IPS-11a (cell line): ENCODE data around the gene RBM33.

Experiments
- H3K4me3 ChIP-seq: one replicate; pipeline ENCODE4 v1.5.1; 2013; ENCODE audit warnings: low read depth, low read length, control low read depth

Gene RBM33

DNA sequence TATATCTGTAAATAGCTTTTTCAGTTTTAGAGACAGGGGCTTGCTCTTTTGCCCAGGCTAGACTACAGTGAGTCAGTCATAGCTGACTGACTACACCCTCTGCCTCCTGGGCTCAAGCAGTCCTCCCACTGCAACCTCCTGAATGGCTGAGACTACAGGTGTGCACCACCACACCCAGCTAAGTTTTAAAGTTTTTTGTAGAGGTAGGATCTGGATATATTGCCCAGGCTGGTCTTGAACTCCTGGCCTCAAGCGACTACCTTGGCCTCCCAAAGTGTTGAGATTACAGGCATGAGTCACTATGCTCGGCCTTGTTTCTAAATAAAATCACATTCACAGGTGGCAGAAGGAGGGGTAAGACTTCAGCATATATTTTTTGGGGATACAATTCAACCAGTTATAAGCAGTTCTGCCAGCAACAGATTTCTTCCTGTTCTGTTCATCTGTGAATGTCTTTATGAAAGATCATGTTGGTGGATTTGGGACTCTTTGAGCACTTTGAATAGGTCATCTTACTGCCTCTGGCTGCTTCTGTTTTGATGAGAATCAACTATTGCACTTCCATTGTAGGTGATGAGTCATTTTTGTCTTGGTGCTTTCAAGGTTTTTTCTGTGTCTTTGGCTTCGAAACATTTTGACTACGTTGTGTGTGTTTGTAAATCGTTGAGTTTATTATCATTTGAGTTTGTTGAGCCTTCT, 15.7 kb downstream of the RBM33 start:
- no peak overlapping the region for H3K4me3 ChIP-seq

DNA sequence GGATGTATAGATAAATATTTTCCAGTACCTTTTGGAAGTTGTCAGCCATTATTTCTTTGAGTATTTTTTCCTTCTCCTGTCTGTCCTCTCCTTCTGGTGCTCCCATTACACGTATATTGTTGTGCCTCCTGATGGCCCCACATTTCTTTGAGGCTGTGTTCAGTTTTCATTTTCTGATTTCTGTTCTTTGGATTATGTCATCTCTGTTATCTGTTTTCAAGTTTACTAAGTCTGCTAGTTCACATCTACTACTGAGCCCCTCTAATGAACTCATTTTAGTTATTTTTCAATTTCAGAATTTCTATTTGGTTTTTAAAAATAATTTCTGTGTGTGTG, 16.3 kb downstream of the RBM33 start:
- H3K4me3 ChIP-seq: no peak overlapping the region

DNA sequence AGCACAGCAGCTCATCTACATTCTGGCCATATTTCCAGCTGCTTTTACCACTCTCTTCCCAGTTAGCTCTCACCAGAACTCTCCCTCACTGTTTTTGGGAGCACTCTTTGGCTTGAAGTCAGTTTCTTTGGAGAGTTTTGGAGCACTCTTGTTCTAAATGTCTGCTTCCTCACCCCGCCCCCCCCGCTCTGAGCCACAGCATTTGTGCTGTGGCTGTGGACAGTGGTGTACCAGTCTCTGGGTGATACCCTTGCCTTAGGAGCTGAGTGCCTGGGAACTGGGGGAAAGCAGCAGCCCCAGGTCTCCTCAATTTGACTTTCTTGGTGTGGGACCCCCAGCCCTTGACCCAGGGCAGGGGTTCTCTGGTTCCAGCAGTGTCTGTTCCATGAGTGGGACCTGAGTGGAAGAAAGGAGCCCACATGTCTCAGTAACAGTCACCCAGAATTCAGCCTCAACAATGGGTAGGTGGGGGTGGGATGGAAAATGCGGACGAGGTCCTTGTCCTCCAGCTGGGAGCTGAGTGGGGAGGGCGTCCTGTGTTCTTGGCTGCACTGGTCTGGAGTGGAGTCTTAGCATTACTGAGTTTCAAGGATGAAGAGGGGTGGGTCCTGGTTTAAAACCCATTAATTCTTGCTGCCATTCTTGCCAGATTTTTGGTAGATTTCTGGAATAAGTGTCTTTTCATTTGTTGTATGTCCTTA, 18.0 kb downstream of the RBM33 start:
- H3K4me3 ChIP-seq: no peak overlapping the region

DNA sequence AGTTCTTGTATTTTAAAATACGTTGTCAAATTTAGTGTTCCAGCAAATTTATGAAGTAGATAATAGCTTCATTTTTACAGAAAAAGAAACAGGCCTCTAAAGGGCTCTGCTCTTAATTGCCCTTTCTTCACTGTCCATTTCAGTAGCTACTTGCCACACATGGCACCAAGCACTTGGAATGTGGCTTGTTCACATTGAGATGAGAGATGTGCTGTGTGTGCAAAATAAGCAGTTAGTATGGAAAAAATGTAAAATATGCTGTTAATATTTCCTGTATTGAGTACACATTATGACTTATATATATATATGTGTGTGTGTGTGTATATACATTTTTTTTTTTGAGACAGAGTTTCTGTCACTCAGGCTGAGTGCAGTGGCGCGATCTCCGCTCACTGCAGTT, 19.5 kb downstream of the RBM33 start:
- H3K4me3 ChIP-seq: no peak overlapping the region

DNA sequence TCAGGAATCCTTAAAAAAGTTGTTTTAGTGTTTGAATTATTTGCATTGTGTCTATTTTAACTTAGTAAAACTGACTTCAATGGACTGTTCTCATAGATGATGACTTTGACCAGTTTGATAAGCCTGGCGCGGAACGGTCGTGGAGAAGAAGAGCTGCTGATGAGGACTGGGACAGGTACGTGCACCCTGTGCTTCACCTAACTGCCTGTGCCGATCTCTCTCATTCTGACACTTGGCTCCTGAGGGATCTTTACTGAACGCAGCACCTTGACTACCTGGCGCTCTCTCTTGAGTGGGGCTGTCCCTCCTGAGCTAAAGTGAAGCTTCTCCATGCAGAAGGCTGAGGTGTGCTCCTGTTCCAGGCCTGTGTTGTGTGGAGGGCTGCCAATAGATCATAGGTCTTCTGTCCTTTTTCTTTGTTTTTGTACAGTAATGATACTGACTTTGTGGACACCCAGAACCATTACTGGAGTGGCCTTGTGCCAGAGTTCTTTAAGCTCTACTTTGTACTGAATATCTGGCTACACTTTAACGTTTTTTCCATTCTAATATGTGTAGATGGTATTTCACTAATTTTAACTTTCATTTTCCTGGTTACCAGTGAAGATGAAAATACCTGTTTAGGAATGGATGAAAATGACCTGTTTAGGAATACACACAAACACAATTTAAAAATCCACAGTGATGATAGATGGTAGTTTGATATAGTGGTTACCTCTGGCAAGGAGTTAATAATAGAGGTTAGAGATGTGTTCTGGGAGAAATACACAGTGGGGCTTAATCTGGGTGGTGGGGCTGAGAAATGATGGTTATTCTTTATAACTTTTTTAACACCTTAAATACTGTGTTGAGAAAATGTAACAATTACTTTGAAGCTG, 20.9 kb downstream of the RBM33 start:
- no peak overlapping the region for H3K4me3 ChIP-seq

DNA sequence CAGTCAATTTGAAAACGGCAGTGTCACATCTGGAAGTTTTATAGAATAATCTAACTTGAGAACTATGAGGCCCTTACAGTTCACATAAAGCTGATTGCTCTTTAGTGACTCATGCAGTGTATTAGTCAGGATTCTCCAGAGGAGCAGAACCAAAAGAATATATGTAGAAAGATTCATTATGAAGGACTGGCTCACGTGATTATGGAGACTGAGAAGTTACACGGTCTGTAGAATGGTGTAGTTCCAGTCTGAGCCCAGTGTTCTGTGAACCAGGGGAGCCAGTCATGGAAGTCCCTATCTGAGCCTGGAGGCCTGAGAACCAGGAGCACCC, 21.5 kb downstream of the RBM33 start:
- no peak overlapping the region for H3K4me3 ChIP-seq

DNA sequence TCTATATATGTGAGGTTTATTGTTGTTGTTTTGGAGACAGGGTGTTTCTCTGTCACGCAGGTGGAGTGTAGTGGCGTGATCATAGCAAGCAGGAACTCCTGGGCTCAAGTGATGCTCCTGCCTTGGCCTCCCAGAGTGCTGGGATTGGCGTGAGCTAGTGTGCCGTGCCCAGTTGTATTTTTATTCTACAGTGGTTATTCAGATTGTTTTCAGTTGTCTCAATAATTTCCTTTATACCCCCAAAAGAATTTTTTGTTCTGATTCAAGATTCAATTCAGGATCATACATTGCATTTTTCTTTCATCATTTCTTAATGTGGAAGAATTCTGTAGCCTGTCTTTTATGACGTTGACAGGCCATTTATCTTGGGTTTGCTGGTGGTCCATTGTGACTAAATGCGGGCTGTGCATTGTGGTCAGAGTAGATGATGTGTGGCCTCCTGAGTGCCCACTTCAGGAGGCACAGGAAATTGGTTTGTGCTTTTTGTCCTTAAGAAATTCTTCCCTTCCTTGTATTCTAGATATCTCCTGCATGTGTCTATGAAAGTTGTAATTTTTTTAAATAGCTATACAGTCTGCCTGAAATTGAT, 22.9 kb downstream of the RBM33 start:
- H3K4me3 ChIP-seq: no peak overlapping the region

DNA sequence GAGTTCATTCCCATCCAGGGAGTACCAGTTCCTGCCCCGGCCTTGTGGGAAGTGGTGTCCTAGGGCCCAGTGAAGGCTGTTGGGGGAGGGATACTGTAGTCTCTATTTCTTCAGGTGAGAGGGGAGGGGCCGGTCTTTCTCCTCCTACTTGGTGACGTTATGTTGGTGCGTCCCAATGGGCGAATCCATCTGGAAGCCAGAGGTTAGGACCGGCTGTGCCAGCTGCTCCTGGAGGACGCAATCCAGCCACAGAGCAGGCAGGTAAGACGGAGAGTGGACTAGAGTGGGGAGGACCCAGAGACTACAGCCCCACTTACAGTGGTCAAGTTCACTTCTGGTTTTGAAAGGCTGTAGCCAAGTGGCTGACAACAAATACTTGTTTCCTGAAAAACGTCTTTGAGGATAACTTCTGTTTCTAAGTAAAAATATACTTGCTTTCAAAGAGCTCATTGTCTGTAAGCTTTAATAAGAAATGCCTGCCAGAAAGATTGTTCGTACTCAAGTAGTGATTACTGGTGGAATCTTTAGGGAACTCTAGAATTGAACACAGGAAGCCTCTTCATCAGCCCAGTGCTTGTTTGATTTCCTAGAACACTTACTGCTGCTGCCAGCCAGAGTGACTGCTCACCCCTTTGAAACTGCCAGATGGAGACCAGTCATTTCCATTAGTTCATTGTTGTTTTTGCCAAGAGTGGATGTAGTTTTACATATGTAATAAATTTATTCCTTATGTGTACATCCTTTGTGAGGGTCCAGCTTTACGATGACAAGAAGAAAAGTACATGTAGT, 25.4 kb downstream of the RBM33 start:
- no peak overlapping the region for H3K4me3 ChIP-seq

DNA sequence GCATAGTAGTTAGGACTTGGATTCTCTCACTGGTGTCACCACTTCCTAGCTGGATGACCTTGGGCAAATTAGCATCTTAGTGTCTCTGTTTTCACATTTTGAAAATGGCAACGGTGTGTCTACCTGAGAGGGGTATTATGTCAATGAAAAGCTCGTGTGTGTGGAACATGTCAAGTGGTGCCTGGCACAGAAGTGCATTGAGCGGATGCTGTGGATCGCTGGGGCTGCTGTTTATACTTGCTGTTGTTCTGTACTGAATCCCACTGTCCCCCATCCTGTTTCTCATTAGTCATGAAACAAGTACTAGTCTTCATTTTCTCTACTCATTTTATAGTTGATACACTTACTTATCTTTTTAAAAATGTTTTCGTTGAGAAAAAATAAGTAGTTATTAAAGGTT, 26.1 kb downstream of the RBM33 start:
- no peak overlapping the region for H3K4me3 ChIP-seq

DNA sequence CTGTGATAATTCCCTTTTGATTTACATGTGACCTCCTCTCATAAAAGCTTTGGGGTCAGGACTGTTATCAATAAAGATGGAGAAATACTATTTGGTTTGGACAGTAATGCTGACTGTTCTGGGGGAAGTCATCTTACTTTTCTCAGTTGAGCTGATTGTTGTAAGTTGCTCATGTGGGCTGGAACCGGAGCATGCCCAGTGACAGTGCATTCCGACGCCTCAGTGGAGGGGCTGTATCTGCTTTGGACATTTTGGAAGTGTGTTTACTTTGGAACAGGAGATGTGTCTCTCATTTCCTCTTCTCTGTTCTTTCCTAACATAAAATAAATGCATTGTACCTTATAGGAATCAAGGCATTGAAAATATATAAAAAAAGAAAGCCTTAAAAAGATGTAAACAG, 30.1 kb downstream of the RBM33 start:
- H3K4me3 ChIP-seq: no peak overlapping the region

DNA sequence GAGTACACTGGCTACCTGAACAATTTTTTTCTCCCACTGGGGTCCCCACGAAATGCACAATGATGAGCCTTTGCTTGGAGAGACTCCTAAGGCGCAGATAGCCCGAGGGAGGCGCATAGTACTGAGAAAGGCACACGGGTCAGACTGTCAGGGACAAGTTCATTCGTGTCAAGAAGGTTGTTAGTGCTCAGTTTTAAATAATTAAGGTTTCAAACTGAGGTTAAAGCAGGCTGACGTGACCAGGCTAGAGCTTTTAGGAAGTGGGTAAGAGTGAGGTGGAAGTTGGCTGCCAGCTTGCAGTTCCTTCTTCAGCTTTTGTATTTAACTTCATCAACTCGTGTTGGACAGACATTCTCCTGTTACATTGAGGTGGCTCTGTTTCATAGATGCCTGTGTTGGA, 31.6 kb downstream of the RBM33 start:
- H3K4me3 ChIP-seq: no peak overlapping the region

DNA sequence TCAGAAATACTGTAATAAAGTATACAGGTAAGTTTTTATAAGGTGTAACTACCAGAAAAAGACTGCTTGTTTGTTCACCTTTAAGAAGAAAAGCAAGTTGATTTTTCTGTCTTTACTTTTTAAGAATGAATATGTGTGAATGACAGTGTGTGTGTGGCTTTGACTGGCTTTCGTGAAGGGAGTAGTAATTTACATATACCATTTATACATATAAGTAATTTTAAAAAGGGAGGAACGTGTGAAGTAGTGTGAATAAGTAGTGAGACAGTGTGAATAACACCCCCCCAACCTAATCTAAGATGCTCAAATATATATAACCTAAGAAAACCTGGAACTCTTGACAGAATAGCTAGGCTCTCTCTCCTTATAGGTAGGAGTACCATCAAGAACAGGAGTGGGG, 33.2 kb downstream of the RBM33 start:
- H3K4me3 ChIP-seq: no peak overlapping the region

DNA sequence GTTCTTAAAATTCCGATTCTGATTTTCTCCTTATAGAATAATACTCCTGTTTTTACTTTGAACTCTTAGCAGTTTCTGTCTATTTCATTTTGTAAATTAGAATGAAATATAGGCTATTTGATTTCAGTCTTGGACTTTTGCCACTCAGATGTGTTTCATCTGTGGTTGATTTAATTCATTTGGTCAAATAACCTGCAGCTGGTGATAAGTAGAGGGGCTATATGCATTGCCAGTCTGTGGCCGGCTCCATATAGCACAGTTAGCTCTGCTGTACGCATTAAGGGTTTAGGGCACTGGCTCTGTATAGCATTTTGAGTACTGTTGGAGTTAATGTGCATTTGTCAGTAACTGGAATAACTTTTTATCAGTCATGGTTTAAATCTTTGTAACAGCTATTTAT, 35.7 kb downstream of the RBM33 start:
- H3K4me3 ChIP-seq: no peak overlapping the region

DNA sequence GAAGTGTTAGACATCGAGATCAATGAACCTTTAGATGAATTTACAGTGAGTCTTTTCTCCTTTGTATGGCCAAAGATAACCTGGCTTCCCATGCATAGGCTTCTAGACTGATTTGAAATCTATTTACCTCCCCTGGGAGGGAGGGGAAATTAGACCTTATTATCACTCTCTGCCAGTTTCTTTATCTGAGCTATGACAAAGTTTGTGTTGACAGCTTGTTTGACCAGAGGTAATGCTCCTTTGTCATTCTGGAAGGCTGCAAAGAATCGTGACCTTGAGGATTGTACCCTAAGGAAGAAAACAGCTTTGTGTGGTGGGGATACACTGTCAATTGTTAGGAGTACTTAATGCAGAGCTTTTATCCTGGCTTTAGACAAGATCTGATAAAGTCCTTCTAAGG, 36.4 kb downstream of the RBM33 start:
- no peak overlapping the region for H3K4me3 ChIP-seq

DNA sequence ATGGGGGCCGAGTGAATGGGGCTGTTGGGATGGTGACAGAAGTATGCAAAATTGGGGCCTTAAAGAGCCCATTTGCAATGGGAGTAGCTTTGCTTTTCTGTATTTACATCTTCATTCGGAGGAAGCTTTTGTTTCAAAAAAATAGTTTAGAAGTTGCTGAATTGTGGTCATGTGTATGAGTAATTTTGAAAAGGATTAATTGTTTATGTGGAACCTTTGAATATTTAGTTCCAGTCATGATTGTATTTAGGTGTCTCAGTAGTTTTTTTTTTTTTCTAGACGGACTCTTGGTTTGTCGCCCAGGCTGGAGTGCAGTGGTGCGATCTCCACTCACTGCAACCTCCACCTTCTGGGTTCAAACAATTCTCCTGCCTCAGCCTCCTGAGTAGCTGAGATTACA, 37.2 kb downstream of the RBM33 start:
- no peak overlapping the region for H3K4me3 ChIP-seq

DNA sequence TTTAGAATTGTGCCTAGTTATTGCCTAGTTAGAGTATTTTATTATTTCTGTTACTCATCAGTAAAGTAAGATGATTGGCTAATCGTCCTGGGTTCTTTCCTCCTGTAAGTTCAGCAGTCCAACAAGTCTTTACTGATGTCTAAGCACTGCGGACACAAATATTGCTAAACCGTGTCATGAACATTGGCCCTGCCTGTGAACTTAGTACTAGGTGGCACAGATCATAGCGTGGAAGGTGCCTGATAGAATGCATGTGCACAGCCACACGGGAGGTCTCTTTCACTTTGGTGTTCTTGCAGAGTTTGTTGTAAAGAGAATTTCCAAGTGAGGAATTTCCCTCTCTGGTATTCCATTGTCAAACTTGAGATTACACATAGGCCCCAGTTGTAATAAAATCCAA, 38.0 kb downstream of the RBM33 start:
- H3K4me3 ChIP-seq: no peak overlapping the region

DNA sequence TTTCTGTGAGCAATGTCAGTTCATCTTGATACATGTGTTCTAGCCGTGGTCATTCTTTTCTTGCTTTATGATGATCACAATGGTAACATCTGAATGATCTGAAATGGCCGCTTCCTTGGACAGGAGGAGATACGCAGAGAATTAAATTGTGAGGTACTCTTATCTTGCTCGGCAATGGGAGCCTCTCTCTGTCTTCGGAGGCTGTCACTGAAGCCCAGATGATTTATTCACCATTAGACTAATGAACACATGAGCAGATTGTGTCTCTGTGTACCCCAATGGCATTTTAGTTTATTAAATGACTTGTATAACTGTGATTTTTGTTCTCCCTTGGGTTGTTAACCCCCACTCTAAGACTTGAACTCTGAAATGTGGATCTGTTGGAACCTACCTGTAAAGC, 38.6 kb downstream of the RBM33 start:
- no peak overlapping the region for H3K4me3 ChIP-seq

DNA sequence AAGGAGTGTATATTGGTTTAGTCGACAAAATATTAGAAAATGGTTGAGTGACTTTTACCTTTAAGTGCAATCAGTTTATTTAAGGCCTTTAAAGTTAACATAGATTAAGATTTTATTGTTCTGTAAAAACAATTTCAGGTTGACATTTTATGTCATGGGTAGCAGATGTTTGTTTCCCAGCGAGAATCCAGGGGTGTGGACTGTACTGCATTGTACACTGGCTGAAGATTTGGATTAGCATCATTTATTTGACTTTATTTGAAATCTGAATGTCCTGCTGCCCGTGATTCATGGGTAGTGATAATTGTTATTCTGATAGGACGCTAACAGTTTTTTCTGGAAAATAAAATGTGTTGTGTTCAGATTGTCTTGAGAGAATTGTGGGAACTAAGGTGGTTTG, 39.3 kb downstream of the RBM33 start:
- no peak overlapping the region for H3K4me3 ChIP-seq

DNA sequence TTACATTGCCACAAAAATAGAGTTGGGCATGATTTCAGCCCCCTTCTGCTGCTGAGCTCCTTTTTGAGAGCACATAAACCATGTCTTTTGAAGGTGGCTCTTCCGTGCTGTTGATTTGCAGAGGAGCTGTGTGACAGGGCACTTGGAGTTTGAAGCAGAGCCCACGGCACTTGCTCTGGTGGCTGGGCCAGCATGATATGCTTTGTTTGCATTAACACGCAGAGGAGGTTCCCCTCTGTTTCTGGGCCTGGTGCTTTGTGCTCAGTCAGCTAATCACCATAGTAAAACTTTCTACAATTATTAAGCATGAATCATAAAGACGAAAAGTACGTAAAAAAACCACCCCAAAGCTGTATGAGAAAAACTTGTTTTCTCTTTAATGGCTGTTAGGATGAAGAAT, 40.1 kb downstream of the RBM33 start:
- H3K4me3 ChIP-seq: no peak overlapping the region

DNA sequence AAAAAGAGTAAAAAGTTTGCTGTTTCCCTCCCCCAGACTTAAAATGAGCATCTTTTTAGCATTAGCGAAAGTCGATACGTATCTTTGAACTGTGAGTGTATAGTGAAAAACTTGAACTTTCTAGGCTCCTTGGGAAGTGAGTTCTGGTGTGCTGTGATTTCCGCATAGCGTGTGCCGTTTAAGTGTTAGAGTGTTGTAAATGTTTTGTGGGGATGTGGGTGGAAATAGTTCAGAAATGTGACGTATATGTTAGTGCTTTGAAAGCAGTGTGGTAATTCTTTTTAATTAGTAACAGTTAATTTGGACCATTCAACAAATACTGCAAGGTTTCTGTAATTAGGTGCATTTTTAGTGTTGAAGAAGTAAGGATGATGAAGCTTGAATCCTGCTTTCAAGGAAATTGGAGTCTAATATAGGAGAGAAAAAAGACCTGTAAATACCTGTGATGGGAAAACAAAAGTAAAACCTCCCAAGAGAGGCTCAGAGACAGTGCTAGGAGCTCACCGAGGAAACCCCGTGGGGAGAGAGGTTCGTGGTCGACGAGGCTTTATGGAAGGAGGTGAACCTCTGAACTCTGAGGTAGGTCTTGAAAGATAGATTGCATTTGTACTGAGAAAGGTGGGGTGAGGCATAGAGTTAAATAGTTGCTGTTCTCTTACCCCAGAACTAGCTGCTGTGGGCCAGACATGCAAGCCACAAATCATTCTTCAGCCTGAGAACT, 40.8 kb downstream of the RBM33 start:
- no peak overlapping the region for H3K4me3 ChIP-seq
